Esophagus muscularis mucosa (tissue), 4 donors: ENCODE data around the gene CIITA. TPM values are rescaled to one million over a fixed set of nuclear protein-coding genes. Genes with fewer than 3 reads are reported as not detected.

Experiments used
- DNase-seq: peaks from one replicate; pipeline ENCODE4 v3.0.0-alpha.2; 2017; ENCODE audit errors: extremely low spot score
- H3K27ac ChIP-seq, 4 donors: fragments of 200-600 bp; sonication (generic); replicated peaks in 1 of 4; 1 replicate in 3 of 4; 2 replicates in 1 of 4; pipeline ENCODE4 v1.5.1; 2016 to 2019; ENCODE audit warnings: mild to moderate bottlenecking in 1 of 4
- H3K27me3 ChIP-seq, 4 donors: fragments of 200-600 bp; sonication (generic); one replicate each; pipeline versions ENCODE4 v1.5.1 to v1.6.0; 2016 to 2019
- H3K36me3 ChIP-seq, 4 donors: fragments of 200-600 bp; sonication (generic); one replicate each; pipeline ENCODE4 v1.5.1; 2016 to 2019
- H3K4me1 ChIP-seq, 4 donors: fragments of 200-600 bp; sonication (generic); one replicate each; pipeline ENCODE4 v1.5.1; 2016 to 2019
- H3K4me3 ChIP-seq, 4 donors: fragments of 200-600 bp; sonication (generic); 1 replicate in 2 of 4; 2 replicates in 2 of 4; pipeline ENCODE4 v1.5.1; 2016 to 2019; ENCODE audit warnings: mild to moderate bottlenecking in 4 of 4, moderate library complexity in 1 of 4
- H3K9me3 ChIP-seq, 4 donors: fragments of 200-600 bp; sonication (generic); 1 replicate in 3 of 4; 2 replicates in 1 of 4; pipeline ENCODE4 v1.5.1; 2016 to 2019
- CTCF ChIP-seq, 3 experiments: fragments of 200-600 bp in 2 of 3; fragments of 450-650 bp in 1 of 3; sonication (generic) in 2 of 3; IDR thresholded peaks; one replicate each; pipeline ENCODE4 v1.5.1; 2017 to 2019; ENCODE audit warnings: antibody characterized with exemption in 3 of 3, mild to moderate bottlenecking in 2 of 3, moderate library complexity in 1 of 3
- EP300 ChIP-seq: sonication (generic); formaldehyde crosslinking; IDR thresholded peaks from one replicate; pipeline ENCODE4 v1.6.1; 2017; ENCODE audit warnings: antibody characterized with exemption
- POLR2A ChIP-seq: fragments of 450-650 bp; IDR thresholded peaks from one replicate; pipeline ENCODE4 v1.6.1; 2017; ENCODE audit warnings: antibody characterized with exemption, moderate library complexity, mild to moderate bottlenecking, low read depth
- POLR2AphosphoS5 ChIP-seq, 2 donors: sonication (generic); formaldehyde crosslinking; IDR thresholded peaks; one replicate each; pipeline ENCODE4 v1.6.1; 2017; ENCODE audit warnings: antibody characterized with exemption in 2 of 2
- WGBS: methylation state at CpG from one replicate; pipeline ENCODE4 v1.1.5; 2018; 5-methylcytosine and 5-hydroxymethylcytosine counted together
- intact Hi-C: fragments of 100-400 bp; cut with DNase I; formaldehyde crosslinking; loops from one replicate; pipeline ENCODE4 v1.15.1; 2023
- total RNA-seq, 4 donors: library from RNA; depleted of rRNA; stranded (reverse); fragments of >200 nt; gene quantifications; one replicate each; pipeline versions ENCODE4 v1.1.0 to v1.2.1, GENCODE V29; 2016

The CIITA gene
- total RNA-seq, 4 donors from 2014 or later, result 6.8 to 11.2 (median 8.9) TPM

- H3K4me3 ChIP-seq, result no peak overlapping the region
- no peak for TF ChIP-seq CTCF (IDR thresholded peaks at IDR 0.05)
- no peak for TF ChIP-seq POLR2AphosphoS5 (IDR thresholded peaks at IDR 0.05)
- no peak for TF ChIP-seq EP300
- no peak for TF ChIP-seq POLR2A
- WGBS, result 53% methylated on average over 7 of the region's 7 CpGs
- intact Hi-C loops, result no loop called here
- H3K27me3 ChIP-seq, result no peaks in the 10 kb centered on the region
- H3K9me3 ChIP-seq, result no peaks in the 10 kb centered on the region
- no peak overlapping the region for H3K27ac ChIP-seq
- H3K4me1 ChIP-seq, result peaks cover 42 to 58% (median 50%) of the 10 kb centered on the region in 4 donors
- H3K36me3 ChIP-seq, result peaks cover 13 to 77% (median 58%) of the 10 kb centered on the region in 4 donors
- no peak for DNase-seq
Observed at GRCh38 chr16:10931134-10931533, 54.1 kb downstream of the CIITA start.

- Histone ChIP-seq H3K4me3 (no peak overlapping the region), H3K4me1 (peaks cover 52 to 68% (median 60%) of the 10 kb centered on the region in 4 donors), H3K27ac (no peak overlapping the region), H3K9me3 (no peaks in the 10 kb centered on the region), H3K36me3 (peaks cover 7 to 68% (median 48%) of the 10 kb centered on the region in 4 donors), H3K27me3 (no peaks in the 10 kb centered on the region)
- TF ChIP-seq POLR2AphosphoS5 (IDR thresholded peaks at IDR 0.05), result no peak
- TF ChIP-seq POLR2A, result no peak
- no peak for TF ChIP-seq CTCF (IDR thresholded peaks at IDR 0.05)
- no peak for TF ChIP-seq EP300
- WGBS, result 94% methylated on average over 11 of the region's 11 CpGs
- no peak for DNase-seq
- intact Hi-C loops, result no loop called here
Observed at GRCh38 chr16:10931977-10932632, 55.1 kb downstream of the CIITA start.

- H3K36me3 ChIP-seq, result peaks cover 0 to 57% (median 38%) of the 10 kb centered on the region in 4 donors
- no peak for TF ChIP-seq CTCF (IDR thresholded peaks at IDR 0.05)
- no peak for TF ChIP-seq POLR2A
- TF ChIP-seq EP300, result no peak
- no peak for TF ChIP-seq POLR2AphosphoS5 (IDR thresholded peaks at IDR 0.05)
- intact Hi-C loops, result no loop called here
- H3K4me1 ChIP-seq, result peaks cover 62 to 78% (median 70%) of the 10 kb centered on the region in 4 donors
- H3K27me3 ChIP-seq, result no peaks in the 10 kb centered on the region
- no peak overlapping the region for H3K27ac ChIP-seq
- no peaks in the 10 kb centered on the region for H3K9me3 ChIP-seq
- 79% methylated on average over 11 of the region's 11 CpGs for WGBS
- DNase-seq, result no peak
- no peak overlapping the region for H3K4me3 ChIP-seq
Observed at GRCh38 chr16:10932959-10933710, 56.1 kb downstream of the CIITA start.

- Histone ChIP-seq H3K27ac (no peak overlapping the region), H3K36me3 (peaks cover 0 to 50% (median 31%) of the 10 kb centered on the region in 4 donors), H3K27me3 (no peaks in the 10 kb centered on the region), H3K9me3 (no peaks in the 10 kb centered on the region), H3K4me1 (peaks cover 69 to 86% (median 77%) of the 10 kb centered on the region in 4 donors), H3K4me3 (no peak overlapping the region)
- WGBS, result 90% methylated on average over 8 of the region's 8 CpGs
- DNase-seq, result no peak
- no peak for TF ChIP-seq CTCF (IDR thresholded peaks at IDR 0.05)
- intact Hi-C loops, result no loop called here
Observed at GRCh38 chr16:10933865-10934264, 56.9 kb downstream of the CIITA start.
